ENCODE results near the gene PXDN.

Gene PXDN

GRCh38 chr2:1774929-1775328 is 30.6 kb upstream of the PXDN start:
- Histone ChIP-seq H3K36me3 (ENCODE audit: insufficient read depth, low read length) (no peaks in the 10 kb centered on the region), H2AFZ (ENCODE audit: low read length) (no peak overlapping the region), H3K4me3 (ENCODE audit: low read length, poor library complexity, severe bottlenecking) (no peak overlapping the region), H3K79me2 (ENCODE audit: insufficient read depth, low read length) (no peaks in the 10 kb centered on the region), H3K9ac (ENCODE audit: low read depth, low read length, poor library complexity, severe bottlenecking) (no peak overlapping the region), H3K9me2 (replicated peaks; ENCODE audit: low read depth, low read length) (no peaks in the 10 kb centered on the region), H3K27me3 (ENCODE audit: insufficient read depth, low read length, poor library complexity, severe bottlenecking) (no peaks in the 10 kb centered on the region), H3K9me3 (ENCODE audit: insufficient read depth, low read depth, low read length) (no peaks in the 10 kb centered on the region), H3F3A (ENCODE audit: low read depth) (no peaks in the 10 kb centered on the region), H3K4me1 (ENCODE audit: insufficient read depth, low read length, poor library complexity, severe bottlenecking) (peaks cover 11% of the 10 kb centered on the region), H4K20me1 (ENCODE audit: insufficient read depth, low read length, poor library complexity, severe bottlenecking) (no peaks in the 10 kb centered on the region), H3K4me2 (ENCODE audit: low read depth, low read length, poor library complexity, severe bottlenecking) (no peak overlapping the region)
- TF ChIP-seq EZH2phosphoT487 (IDR thresholded peaks at IDR 0.05; ENCODE audit: borderline replicate concordance) (no peak), CTCF (conservative IDR thresholded peaks at IDR 0.05; ENCODE audit: low read length) (no peak)

GRCh38 chr2:1773883-1774282 is 29.6 kb upstream of the PXDN start:
- Histone ChIP-seq H3F3A (ENCODE audit: low read depth) (no peaks in the 10 kb centered on the region), H3K4me1 (ENCODE audit: insufficient read depth, low read length, poor library complexity, severe bottlenecking) (peaks cover 11% of the 10 kb centered on the region), H3K27me3 (ENCODE audit: insufficient read depth, low read length, poor library complexity, severe bottlenecking) (no peaks in the 10 kb centered on the region), H3K79me2 (ENCODE audit: insufficient read depth, low read length) (no peaks in the 10 kb centered on the region), H4K20me1 (ENCODE audit: insufficient read depth, low read length, poor library complexity, severe bottlenecking) (no peaks in the 10 kb centered on the region), H2AFZ (ENCODE audit: low read length) (no peak overlapping the region), H3K4me2 (ENCODE audit: low read depth, low read length, poor library complexity, severe bottlenecking) (no peak overlapping the region), H3K9ac (ENCODE audit: low read depth, low read length, poor library complexity, severe bottlenecking) (no peak overlapping the region), H3K4me3 (ENCODE audit: low read length, poor library complexity, severe bottlenecking) (no peak overlapping the region), H3K9me3 (ENCODE audit: insufficient read depth, low read depth, low read length) (no peaks in the 10 kb centered on the region), H3K9me2 (replicated peaks; ENCODE audit: low read depth, low read length) (no peaks in the 10 kb centered on the region), H3K36me3 (ENCODE audit: insufficient read depth, low read length) (no peaks in the 10 kb centered on the region)
- TF ChIP-seq EZH2phosphoT487 (IDR thresholded peaks at IDR 0.05; ENCODE audit: borderline replicate concordance): no peak
- TF ChIP-seq CTCF (conservative IDR thresholded peaks at IDR 0.05; ENCODE audit: low read length): no peak

GRCh38 chr2:1772471-1773267 is 28.4 kb upstream of the PXDN start:
- no peaks in the 10 kb centered on the region for H3K36me3 ChIP-seq (ENCODE audit: insufficient read depth, low read length)
- no peaks in the 10 kb centered on the region for H3K9me3 ChIP-seq (ENCODE audit: insufficient read depth, low read depth, low read length)
- no peak overlapping the region for H3K4me2 ChIP-seq (ENCODE audit: low read depth, low read length, poor library complexity, severe bottlenecking)
- no peaks in the 10 kb centered on the region for H3K9me2 ChIP-seq (replicated peaks; ENCODE audit: low read depth, low read length)
- no peak overlapping the region for H3K4me3 ChIP-seq (ENCODE audit: low read length, poor library complexity, severe bottlenecking)
- H3K27me3 ChIP-seq (ENCODE audit: insufficient read depth, low read length, poor library complexity, severe bottlenecking): no peaks in the 10 kb centered on the region
- H3K79me2 ChIP-seq (ENCODE audit: insufficient read depth, low read length): no peaks in the 10 kb centered on the region
- peaks cover 9% of the 10 kb centered on the region for H3K4me1 ChIP-seq (ENCODE audit: insufficient read depth, low read length, poor library complexity, severe bottlenecking)
- peak overlapping the region; percentile 42; the same call in 1 of the 2 replicates for H2AFZ ChIP-seq (ENCODE audit: low read length)
- H4K20me1 ChIP-seq (ENCODE audit: insufficient read depth, low read length, poor library complexity, severe bottlenecking): no peaks in the 10 kb centered on the region
- H3F3A ChIP-seq (ENCODE audit: low read depth): no peaks in the 10 kb centered on the region
- H3K9ac ChIP-seq (ENCODE audit: low read depth, low read length, poor library complexity, severe bottlenecking): peak overlapping the region; percentile 5
- TF ChIP-seq EZH2phosphoT487 (IDR thresholded peaks at IDR 0.05; ENCODE audit: borderline replicate concordance) (no peak), CTCF (conservative IDR thresholded peaks at IDR 0.05; ENCODE audit: low read length) (no peak)

Measured in Loucy (cell line).